SK-N-SH (cell line): ENCODE data around the gene DNAJC2. TPM values are rescaled to one million over a fixed set of nuclear protein-coding genes. Genes with fewer than 3 reads are reported as not detected.

ENCODE experiments used
- CTCF ChIA-PET: fragments of 300-600, 350-600 bp; formaldehyde crosslinking; extraction: SDS; loops from one replicate; lab custom pipeline; 2021; lab: Yijun Ruan, JAX
- POLR2A ChIA-PET: fragments of 350-600 bp; sonication (Branson Sonifier 250); formaldehyde crosslinking; extraction: SDS; loops from one replicate; lab custom pipeline; 2020; ENCODE audit warnings: antibody characterized with exemption, inconsistent platforms; lab: Yijun Ruan, JAX
- DNase-seq: peaks from one replicate; pipeline ENCODE4 v3.0.0; 2012
- H2AFZ ChIP-seq: fragments of 200-600 bp; sonication (generic); 2 replicates; pipeline ENCODE4 v1.8.1; 2016; ENCODE audit warnings: antibody characterized with exemption, mild to moderate bottlenecking, low read depth
- H3F3A ChIP-seq: fragments of 200-600 bp; sonication (generic); replicated peaks from 2 replicates; pipeline ENCODE3; 2016; ENCODE audit warnings: antibody characterized with exemption, mild to moderate bottlenecking; ENCODE audit not compliant: insufficient read depth
- H3K27ac ChIP-seq, 2 experiments: fragments of 200-500 bp in 1 of 2; fragments of 200-600 bp in 1 of 2; sonication (Bioruptor generic) in 1 of 2; sonication (generic), shearing (Covaris generic) in 1 of 2; 2 replicates each; pipeline versions ENCODE4 v1.5.1 to v1.6.1; 2014 to 2016; ENCODE audit warnings: low read depth in 2 of 2, inconsistent platforms in 1 of 2, low read length in 1 of 2, mild to moderate bottlenecking in 1 of 2, mixed read lengths in 1 of 2
- H3K27me3 ChIP-seq: fragments of 200-600 bp; sonication (generic), shearing (Covaris generic); 2 replicates; pipeline ENCODE4 v1.6.1; 2016; ENCODE audit warnings: mixed run types; ENCODE audit not compliant: insufficient read depth
- H3K36me3 ChIP-seq, 2 experiments: fragments of 200-500 bp in 1 of 2; fragments of 200-600 bp in 1 of 2; sonication (Bioruptor generic) in 1 of 2; sonication (generic) in 1 of 2; replicated peaks in 1 of 2; 2 replicates each; pipeline versions ENCODE3 to v1.5.1; 2014 to 2016; ENCODE audit warnings: low read length in 1 of 2, mild to moderate bottlenecking in 1 of 2; ENCODE audit not compliant: insufficient read depth in 2 of 2, control insufficient read depth in 1 of 2
- H3K4me1 ChIP-seq, 2 experiments: fragments of 200-500 bp in 1 of 2; fragments of 200-600 bp in 1 of 2; sonication (Bioruptor generic) in 1 of 2; sonication (generic), shearing (Covaris generic) in 1 of 2; 2 replicates each; pipeline versions ENCODE4 v1.5.1 to v1.6.1; 2014 to 2016; ENCODE audit warnings: low read depth in 1 of 2, low read length in 1 of 2, mixed run types in 1 of 2; ENCODE audit not compliant: insufficient read depth in 2 of 2, control insufficient read depth in 1 of 2
- H3K4me2 ChIP-seq: fragments of 200-600 bp; sonication (generic), shearing (Covaris generic); 2 replicates; pipeline ENCODE4 v1.6.1; 2017; ENCODE audit warnings: mixed run types
- H3K4me3 ChIP-seq, 2 experiments: fragments of 200-500 bp in 1 of 2; fragments of 200-600 bp in 1 of 2; sonication (Bioruptor generic) in 1 of 2; sonication (generic), shearing (Covaris generic) in 1 of 2; 2 replicates each; pipeline versions ENCODE4 v1.5.1 to v1.8.1; 2014 to 2016; ENCODE audit warnings: low read depth in 2 of 2, inconsistent platforms in 1 of 2, low read length in 1 of 2, mild to moderate bottlenecking in 1 of 2, mixed read lengths in 1 of 2, moderate library complexity in 1 of 2
- H3K79me2 ChIP-seq: fragments of 200-600 bp; sonication (generic); 2 replicates; pipeline ENCODE4 v1.8.1; 2017; ENCODE audit warnings: mild to moderate bottlenecking; ENCODE audit not compliant: insufficient read depth
- H3K9ac ChIP-seq: fragments of 200-600 bp; sonication (generic); 2 replicates; pipeline ENCODE4 v1.6.1; 2017; ENCODE audit warnings: mixed run types
- H3K9me2 ChIP-seq: fragments of 200-600 bp; sonication (generic); 2 replicates; pipeline ENCODE4 v1.6.1; 2017; ENCODE audit warnings: mixed run types
- H3K9me3 ChIP-seq: fragments of 200-600 bp; sonication (generic); 2 replicates; pipeline ENCODE4 v1.6.1; 2017; ENCODE audit warnings: mixed run types, mild to moderate bottlenecking, moderate library complexity
- H4K20me1 ChIP-seq: fragments of 200-600 bp; sonication (generic); 2 replicates; pipeline ENCODE4 v1.6.1; 2017; ENCODE audit warnings: mild to moderate bottlenecking, mixed run types; ENCODE audit not compliant: insufficient read depth
- ELF1 ChIP-seq: IDR thresholded peaks from 2 replicates; pipeline ENCODE4 v1.4.0; 2012
- EP300 ChIP-seq, 2 experiments: IDR thresholded peaks; 2 replicates each; pipeline versions ENCODE4 v1.4.0 to v1.6.1; 2012; ENCODE audit warnings: borderline replicate concordance in 1 of 2, low read depth in 1 of 2, low read length in 1 of 2
- FOXM1 ChIP-seq: IDR thresholded peaks from 2 replicates; pipeline ENCODE4 v1.4.0; 2012; ENCODE audit warnings: low read depth, mild to moderate bottlenecking
- GABPA ChIP-seq: IDR thresholded peaks from 2 replicates; pipeline ENCODE4 v1.4.0; 2012; ENCODE audit warnings: low read depth, mild to moderate bottlenecking
- NFIC ChIP-seq: IDR thresholded peaks from 2 replicates; pipeline ENCODE4 v1.4.0; 2012; ENCODE audit warnings: borderline replicate concordance
- POLR2AphosphoS5 ChIP-seq: IDR thresholded peaks from 2 replicates; pipeline ENCODE4 v1.6.1; 2012; ENCODE audit warnings: low read depth, low read length
- RAD21 ChIP-seq: IDR thresholded peaks from 2 replicates; pipeline ENCODE4 v1.6.1; 2012; ENCODE audit warnings: mild to moderate bottlenecking, low read length
- RCOR1 ChIP-seq: fragments of 150-350 bp; IDR thresholded peaks from 2 replicates; pipeline ENCODE4 v1.6.1; 2017; ENCODE audit warnings: antibody characterized with exemption, low read length
- RFX5 ChIP-seq: IDR thresholded peaks from 2 replicates; pipeline ENCODE4 v1.6.1; 2012; ENCODE audit warnings: mild to moderate bottlenecking, improper control_type of control experiment, low read length
- RXRA ChIP-seq: IDR thresholded peaks from 2 replicates; pipeline ENCODE4 v1.4.0; 2012; ENCODE audit warnings: low read depth, mild to moderate bottlenecking, borderline replicate concordance
- SIN3A ChIP-seq: IDR thresholded peaks from 2 replicates; pipeline ENCODE4 v1.6.1; 2012; ENCODE audit warnings: low read depth, mild to moderate bottlenecking, low read length, moderate library complexity, borderline replicate concordance
- SMC3 ChIP-seq: IDR thresholded peaks from 2 replicates; pipeline ENCODE4 v1.6.1; 2012; ENCODE audit warnings: low read depth, low read length, improper control_type of control experiment
- WGBS: methylation state at CpG from one replicate; pipeline ENCODE4 v1.1.6; 2017; ENCODE audit warnings: low lambda C conversion rate; 5-methylcytosine and 5-hydroxymethylcytosine counted together
- polyA plus RNA-seq, 3 experiments: library from polyadenylated mRNA; depleted of rRNA; stranded (reverse); fragments of >200 nt; gene quantifications; 2 replicates each; pipeline ENCODE4 v1.2.3, GENCODE V29; 2012
- TF ChIP-seq, protein P1 (sequence below): IDR thresholded peaks from 2 replicates; pipeline ENCODE4 v1.4.0; 2012; ENCODE audit warnings: low read depth, borderline replicate concordance
- TF ChIP-seq, protein P2 (sequence below): IDR thresholded peaks from 2 replicates; pipeline ENCODE4 v1.4.0; 2012; ENCODE audit warnings: low read depth
- TF ChIP-seq, protein P3 (sequence below): fragments of 150-350 bp; IDR thresholded peaks from 2 replicates; pipeline ENCODE4 v1.6.1; 2016; ENCODE audit warnings: mild to moderate bottlenecking, low read depth, low read length
- TF ChIP-seq, protein P4 (sequence below): fragments of 200-600 bp; sonication (generic); IDR thresholded peaks from 2 replicates; pipeline ENCODE4 v1.6.1; 2017; ENCODE audit warnings: antibody characterized with exemption, mild to moderate bottlenecking, moderate library complexity
- TF ChIP-seq, protein P5 (sequence below): IDR thresholded peaks from 2 replicates; pipeline ENCODE4 v1.6.1; 2012; ENCODE audit warnings: mild to moderate bottlenecking, low read depth, low read length, moderate library complexity

The DNAJC2 gene
- polyA plus RNA-seq, 1 of the 3 experiments (the other 2 are of a cell fraction): 18.9 TPM

DNA sequence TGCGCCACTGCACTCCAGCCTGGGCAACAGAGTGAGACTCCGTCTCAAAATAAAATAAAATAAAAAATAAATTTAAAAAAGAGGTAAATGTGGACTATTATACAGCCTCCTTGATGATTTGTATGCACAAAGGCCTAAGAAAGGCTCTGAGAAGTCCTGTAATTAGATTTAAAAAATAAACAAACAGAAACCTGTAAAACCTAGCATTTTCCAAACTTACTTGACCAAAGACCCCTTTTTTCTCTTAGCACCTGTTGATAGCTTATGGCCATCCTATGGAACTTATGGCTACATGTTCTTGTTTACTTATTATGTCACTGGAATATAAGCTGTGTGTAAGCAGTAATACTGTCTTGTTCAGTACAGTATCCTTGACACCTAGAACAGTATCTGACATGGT is 5.7 kb downstream of the DNAJC2 start (continued):
- TF ChIP-seq, protein P1, sequence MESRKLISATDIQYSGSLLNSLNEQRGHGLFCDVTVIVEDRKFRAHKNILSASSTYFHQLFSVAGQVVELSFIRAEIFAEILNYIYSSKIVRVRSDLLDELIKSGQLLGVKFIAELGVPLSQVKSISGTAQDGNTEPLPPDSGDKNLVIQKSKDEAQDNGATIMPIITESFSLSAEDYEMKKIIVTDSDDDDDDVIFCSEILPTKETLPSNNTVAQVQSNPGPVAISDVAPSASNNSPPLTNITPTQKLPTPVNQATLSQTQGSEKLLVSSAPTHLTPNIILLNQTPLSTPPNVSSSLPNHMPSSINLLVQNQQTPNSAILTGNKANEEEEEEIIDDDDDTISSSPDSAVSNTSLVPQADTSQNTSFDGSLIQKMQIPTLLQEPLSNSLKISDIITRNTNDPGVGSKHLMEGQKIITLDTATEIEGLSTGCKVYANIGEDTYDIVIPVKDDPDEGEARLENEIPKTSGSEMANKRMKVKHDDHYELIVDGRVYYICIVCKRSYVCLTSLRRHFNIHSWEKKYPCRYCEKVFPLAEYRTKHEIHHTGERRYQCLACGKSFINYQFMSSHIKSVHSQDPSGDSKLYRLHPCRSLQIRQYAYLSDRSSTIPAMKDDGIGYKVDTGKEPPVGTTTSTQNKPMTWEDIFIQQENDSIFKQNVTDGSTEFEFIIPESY: no peak

DNA sequence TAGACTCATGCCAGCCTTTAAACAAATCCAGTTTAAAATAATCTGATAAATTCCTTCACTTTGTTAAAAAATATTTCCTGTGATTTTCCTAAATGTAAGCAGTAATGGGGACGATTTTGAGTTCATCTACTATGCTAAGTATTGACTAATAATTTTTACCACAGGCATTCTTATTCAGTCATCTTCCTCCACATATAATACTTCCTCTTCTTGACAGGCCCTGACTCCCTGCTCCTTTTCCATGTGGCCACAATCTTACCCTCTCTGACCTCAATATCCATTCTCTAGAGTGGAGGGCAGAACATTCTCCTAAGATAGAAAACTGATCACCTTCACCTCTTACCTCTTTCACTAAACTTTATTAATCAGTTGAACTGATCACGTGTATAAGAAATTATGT is 7.8 kb downstream of the DNAJC2 start:
- no peak overlapping the region for H3K27ac ChIP-seq
- no peak overlapping the region for H3K4me3 ChIP-seq
- 86% methylated on average over 2 of the region's 2 CpGs for WGBS
- H3F3A ChIP-seq: no peaks in the 10 kb centered on the region
- CTCF ChIA-PET: no interaction called here
- DNase-seq: no peak
- no peaks in the 10 kb centered on the region for H3K9me2 ChIP-seq
- peaks cover 94% of the 10 kb centered on the region for H3K79me2 ChIP-seq
- H3K4me2 ChIP-seq: no peak overlapping the region
- H3K9me3 ChIP-seq: no peaks in the 10 kb centered on the region
- no peaks in the 10 kb centered on the region for H3K27me3 ChIP-seq
- TF ChIP-seq RCOR1 (no peak), GABPA (no peak), EP300 (IDR thresholded peaks at IDR 0.05; ENCODE audit: borderline replicate concordance in 1 of 2, low read depth in 1 of 2, low read length in 1 of 2) (no peak), SIN3A (no peak), NFIC (no peak), RFX5 (no peak), SMC3 (no peak), RXRA (no peak), POLR2AphosphoS5 (no peak), RAD21 (no peak), ELF1 (no peak), FOXM1 (no peak)
- TF ChIP-seq, protein P2, sequence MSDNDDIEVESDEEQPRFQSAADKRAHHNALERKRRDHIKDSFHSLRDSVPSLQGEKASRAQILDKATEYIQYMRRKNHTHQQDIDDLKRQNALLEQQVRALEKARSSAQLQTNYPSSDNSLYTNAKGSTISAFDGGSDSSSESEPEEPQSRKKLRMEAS: no peak
- TF ChIP-seq, protein P1: no peak
- TF ChIP-seq, protein P3, sequence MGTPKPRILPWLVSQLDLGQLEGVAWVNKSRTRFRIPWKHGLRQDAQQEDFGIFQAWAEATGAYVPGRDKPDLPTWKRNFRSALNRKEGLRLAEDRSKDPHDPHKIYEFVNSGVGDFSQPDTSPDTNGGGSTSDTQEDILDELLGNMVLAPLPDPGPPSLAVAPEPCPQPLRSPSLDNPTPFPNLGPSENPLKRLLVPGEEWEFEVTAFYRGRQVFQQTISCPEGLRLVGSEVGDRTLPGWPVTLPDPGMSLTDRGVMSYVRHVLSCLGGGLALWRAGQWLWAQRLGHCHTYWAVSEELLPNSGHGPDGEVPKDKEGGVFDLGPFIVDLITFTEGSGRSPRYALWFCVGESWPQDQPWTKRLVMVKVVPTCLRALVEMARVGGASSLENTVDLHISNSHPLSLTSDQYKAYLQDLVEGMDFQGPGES: no peak
- TF ChIP-seq, protein P4, sequence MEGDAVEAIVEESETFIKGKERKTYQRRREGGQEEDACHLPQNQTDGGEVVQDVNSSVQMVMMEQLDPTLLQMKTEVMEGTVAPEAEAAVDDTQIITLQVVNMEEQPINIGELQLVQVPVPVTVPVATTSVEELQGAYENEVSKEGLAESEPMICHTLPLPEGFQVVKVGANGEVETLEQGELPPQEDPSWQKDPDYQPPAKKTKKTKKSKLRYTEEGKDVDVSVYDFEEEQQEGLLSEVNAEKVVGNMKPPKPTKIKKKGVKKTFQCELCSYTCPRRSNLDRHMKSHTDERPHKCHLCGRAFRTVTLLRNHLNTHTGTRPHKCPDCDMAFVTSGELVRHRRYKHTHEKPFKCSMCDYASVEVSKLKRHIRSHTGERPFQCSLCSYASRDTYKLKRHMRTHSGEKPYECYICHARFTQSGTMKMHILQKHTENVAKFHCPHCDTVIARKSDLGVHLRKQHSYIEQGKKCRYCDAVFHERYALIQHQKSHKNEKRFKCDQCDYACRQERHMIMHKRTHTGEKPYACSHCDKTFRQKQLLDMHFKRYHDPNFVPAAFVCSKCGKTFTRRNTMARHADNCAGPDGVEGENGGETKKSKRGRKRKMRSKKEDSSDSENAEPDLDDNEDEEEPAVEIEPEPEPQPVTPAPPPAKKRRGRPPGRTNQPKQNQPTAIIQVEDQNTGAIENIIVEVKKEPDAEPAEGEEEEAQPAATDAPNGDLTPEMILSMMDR: no peak
- TF ChIP-seq, protein P5, sequence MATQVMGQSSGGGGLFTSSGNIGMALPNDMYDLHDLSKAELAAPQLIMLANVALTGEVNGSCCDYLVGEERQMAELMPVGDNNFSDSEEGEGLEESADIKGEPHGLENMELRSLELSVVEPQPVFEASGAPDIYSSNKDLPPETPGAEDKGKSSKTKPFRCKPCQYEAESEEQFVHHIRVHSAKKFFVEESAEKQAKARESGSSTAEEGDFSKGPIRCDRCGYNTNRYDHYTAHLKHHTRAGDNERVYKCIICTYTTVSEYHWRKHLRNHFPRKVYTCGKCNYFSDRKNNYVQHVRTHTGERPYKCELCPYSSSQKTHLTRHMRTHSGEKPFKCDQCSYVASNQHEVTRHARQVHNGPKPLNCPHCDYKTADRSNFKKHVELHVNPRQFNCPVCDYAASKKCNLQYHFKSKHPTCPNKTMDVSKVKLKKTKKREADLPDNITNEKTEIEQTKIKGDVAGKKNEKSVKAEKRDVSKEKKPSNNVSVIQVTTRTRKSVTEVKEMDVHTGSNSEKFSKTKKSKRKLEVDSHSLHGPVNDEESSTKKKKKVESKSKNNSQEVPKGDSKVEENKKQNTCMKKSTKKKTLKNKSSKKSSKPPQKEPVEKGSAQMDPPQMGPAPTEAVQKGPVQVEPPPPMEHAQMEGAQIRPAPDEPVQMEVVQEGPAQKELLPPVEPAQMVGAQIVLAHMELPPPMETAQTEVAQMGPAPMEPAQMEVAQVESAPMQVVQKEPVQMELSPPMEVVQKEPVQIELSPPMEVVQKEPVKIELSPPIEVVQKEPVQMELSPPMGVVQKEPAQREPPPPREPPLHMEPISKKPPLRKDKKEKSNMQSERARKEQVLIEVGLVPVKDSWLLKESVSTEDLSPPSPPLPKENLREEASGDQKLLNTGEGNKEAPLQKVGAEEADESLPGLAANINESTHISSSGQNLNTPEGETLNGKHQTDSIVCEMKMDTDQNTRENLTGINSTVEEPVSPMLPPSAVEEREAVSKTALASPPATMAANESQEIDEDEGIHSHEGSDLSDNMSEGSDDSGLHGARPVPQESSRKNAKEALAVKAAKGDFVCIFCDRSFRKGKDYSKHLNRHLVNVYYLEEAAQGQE: no peak
- 0 out of 2 replicates have a peak, but pooled peaks cover 3% of the 10 kb centered on the region for H4K20me1 ChIP-seq
- peaks cover 44 to 56% of the 10 kb centered on the region in 2 experiments for H3K36me3 ChIP-seq
- H3K9ac ChIP-seq: no peak overlapping the region
- H2AFZ ChIP-seq: no peak overlapping the region
- POLR2A ChIA-PET: no interaction called here
- no peaks in the 10 kb centered on the region for H3K4me1 ChIP-seq
